Endothelial cell (in vitro differentiated cells): Measurements from ENCODE around the gene ATP6V1G1. TPM values are rescaled to one million over a fixed set of nuclear protein-coding genes. Genes with fewer than 3 reads are reported as not detected.

ENCODE experiments used
- DNase-seq: peaks from one replicate; pipeline ENCODE4 v3.0.0; 2021; ENCODE audit warnings: low spot score
- H3K27ac Mint-ChIP-seq: one replicate; pipeline ENCODE4 v1.8.0; 2021; ENCODE audit warnings: mixed read lengths, inconsistent platforms; ENCODE audit not compliant: unreplicated experiment
- H3K27me3 Mint-ChIP-seq: one replicate; pipeline ENCODE4 v1.8.0; 2021; ENCODE audit warnings: mild to moderate bottlenecking, moderate library complexity, mixed read lengths, inconsistent platforms; ENCODE audit not compliant: unreplicated experiment
- H3K36me3 Mint-ChIP-seq: one replicate; pipeline ENCODE4 v1.8.0; 2021; ENCODE audit warnings: mild to moderate bottlenecking, low read depth, mixed read lengths, inconsistent platforms; ENCODE audit not compliant: unreplicated experiment
- H3K4me1 Mint-ChIP-seq: one replicate; pipeline ENCODE4 v1.8.0; 2021; ENCODE audit warnings: mild to moderate bottlenecking, mixed read lengths, inconsistent platforms; ENCODE audit not compliant: unreplicated experiment
- H3K4me3 Mint-ChIP-seq: one replicate; pipeline ENCODE4 v1.8.0; 2021; ENCODE audit warnings: mild to moderate bottlenecking, mixed read lengths, inconsistent platforms; ENCODE audit not compliant: unreplicated experiment
- H3K9me3 Mint-ChIP-seq: one replicate; pipeline ENCODE4 v1.8.0; 2021; ENCODE audit warnings: mixed read lengths, inconsistent platforms; ENCODE audit not compliant: unreplicated experiment
- total RNA-seq: library from RNA; stranded (reverse); fragmentation: NEBNext Ultra II Directional; extraction: Animal tissue kit (Norgen Biotek cat#: 25700); gene quantifications from one replicate; pipeline ENCODE4 v1.2.1, GENCODE V29; 2021; ENCODE audit not compliant: unreplicated experiment
- TF ChIP-seq, protein P1 (sequence below): fragments of 200-600 bp; sonication (generic); IDR thresholded peaks from one replicate; pipeline ENCODE4 v1.5.0; 2021; ENCODE audit warnings: antibody characterized with exemption; ENCODE audit not compliant: unreplicated experiment

Gene ATP6V1G1
- total RNA-seq, 1 donor from 2014 or later, result 96.0 TPM

DNA sequence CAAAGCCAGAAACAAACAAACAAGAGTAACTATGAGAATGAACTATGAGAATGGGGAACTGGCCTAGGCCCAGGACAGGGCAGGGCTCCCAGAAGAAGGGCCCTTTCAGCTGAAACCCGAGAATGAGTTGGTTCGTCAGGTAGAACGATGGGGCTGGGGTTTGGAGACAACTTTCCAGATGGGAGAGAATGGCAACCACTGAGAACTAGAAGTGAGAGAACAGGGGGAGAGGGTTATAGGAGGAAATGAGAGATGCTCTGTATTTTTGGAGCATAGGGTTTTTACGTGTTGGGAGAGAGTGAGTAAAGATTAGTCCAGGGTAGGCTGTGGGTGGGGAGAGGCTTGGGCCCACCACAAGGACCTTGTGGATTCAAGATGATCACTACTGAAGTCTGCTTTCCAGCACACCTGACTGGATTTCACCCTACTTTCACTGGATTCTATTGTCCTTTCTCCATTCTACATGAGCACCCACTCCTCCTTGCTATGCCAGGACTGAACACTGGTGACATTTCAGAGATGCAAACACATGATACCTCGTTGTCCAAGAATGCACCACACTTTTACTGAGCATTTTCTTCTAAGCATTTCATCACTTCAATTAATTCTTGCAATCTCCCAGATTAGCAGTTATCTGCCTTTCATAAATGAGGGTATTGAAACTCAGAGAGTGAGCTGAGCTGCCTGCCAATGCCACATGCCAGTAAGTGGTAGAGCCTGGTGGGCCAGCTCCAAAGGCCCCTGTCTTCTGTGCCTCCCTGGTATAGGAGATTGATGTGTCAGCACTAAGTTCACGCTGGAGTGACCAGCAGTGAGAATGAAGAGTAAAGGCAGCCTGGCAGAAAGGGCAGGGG is 20.3 kb downstream of the ATP6V1G1 start:
- H3K4me1 Mint-ChIP-seq, result peaks cover 15% of the 10 kb centered on the region
- no peak for DNase-seq
- H3K27ac Mint-ChIP-seq, result no peak overlapping the region
- TF ChIP-seq, protein P1, sequence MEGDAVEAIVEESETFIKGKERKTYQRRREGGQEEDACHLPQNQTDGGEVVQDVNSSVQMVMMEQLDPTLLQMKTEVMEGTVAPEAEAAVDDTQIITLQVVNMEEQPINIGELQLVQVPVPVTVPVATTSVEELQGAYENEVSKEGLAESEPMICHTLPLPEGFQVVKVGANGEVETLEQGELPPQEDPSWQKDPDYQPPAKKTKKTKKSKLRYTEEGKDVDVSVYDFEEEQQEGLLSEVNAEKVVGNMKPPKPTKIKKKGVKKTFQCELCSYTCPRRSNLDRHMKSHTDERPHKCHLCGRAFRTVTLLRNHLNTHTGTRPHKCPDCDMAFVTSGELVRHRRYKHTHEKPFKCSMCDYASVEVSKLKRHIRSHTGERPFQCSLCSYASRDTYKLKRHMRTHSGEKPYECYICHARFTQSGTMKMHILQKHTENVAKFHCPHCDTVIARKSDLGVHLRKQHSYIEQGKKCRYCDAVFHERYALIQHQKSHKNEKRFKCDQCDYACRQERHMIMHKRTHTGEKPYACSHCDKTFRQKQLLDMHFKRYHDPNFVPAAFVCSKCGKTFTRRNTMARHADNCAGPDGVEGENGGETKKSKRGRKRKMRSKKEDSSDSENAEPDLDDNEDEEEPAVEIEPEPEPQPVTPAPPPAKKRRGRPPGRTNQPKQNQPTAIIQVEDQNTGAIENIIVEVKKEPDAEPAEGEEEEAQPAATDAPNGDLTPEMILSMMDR, result no peak
- no peaks in the 10 kb centered on the region for H3K36me3 Mint-ChIP-seq
- H3K27me3 Mint-ChIP-seq, result peaks cover 16% of the 10 kb centered on the region
- H3K9me3 Mint-ChIP-seq, result no peaks in the 10 kb centered on the region
- no peak overlapping the region for H3K4me3 Mint-ChIP-seq

DNA sequence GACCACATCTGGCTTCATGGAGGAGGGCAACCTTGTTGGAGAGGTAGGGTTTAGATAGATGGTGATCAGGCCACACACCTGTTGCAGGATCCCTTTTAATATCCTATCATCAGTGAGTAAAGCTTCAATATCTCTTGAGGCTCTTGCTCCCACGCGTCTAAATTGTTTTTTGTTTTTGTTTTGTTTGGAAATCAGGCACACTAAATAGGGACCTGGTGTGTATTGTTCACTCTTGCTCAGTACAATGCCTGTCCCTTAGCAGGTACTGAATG is 20.9 kb downstream of the ATP6V1G1 start:
- H3K4me1 Mint-ChIP-seq, result peaks cover 15% of the 10 kb centered on the region
- no peaks in the 10 kb centered on the region for H3K36me3 Mint-ChIP-seq
- TF ChIP-seq, protein P1, result no peak
- no peak for DNase-seq
- H3K27me3 Mint-ChIP-seq, result peaks cover 16% of the 10 kb centered on the region
- H3K27ac Mint-ChIP-seq, result no peak overlapping the region
- no peaks in the 10 kb centered on the region for H3K9me3 Mint-ChIP-seq
- H3K4me3 Mint-ChIP-seq, result no peak overlapping the region

DNA sequence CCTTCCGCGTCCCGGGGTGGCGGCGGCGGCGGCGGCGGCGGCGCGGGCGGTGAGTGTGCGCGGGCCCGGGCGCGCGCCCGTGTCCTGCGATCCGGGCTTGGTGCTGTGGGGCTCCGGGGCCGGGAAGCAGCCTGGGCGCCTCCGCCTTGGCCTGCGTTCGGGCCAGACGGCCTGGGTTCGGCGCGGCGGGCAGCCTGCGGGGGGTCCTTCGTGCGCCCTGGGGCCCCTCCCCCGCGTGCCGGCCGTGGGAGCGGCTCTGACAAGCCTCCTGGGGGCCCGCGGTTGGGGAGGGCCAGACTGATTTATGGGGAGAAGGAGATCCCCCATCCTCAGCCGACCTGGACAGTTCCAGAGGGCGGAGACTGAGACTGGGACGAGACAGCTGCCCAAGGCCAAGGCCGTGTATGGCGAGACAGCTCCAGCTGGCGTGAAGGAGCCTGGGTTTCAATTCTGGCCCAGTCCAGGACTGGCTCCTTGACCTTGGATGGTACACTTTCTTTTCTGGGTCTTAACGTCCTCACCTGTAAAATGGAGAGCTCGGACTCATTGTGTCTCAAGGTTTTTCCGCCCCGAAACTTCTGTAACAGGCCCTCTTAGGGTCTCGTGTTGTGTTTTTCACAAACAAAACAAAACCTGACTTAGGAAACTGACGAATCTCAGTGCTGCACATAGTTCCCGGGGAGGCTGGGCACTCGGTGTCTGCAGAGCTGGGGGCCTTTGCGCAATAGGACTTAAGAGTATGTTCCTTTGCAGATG is 24.1 kb downstream of the ATP6V1G1 start:
- H3K9me3 Mint-ChIP-seq, result no peaks in the 10 kb centered on the region
- peak overlapping the region; percentile 88 for H3K4me3 Mint-ChIP-seq
- peaks cover 13% of the 10 kb centered on the region for H3K27me3 Mint-ChIP-seq
- TF ChIP-seq, protein P1, result no peak
- H3K36me3 Mint-ChIP-seq, result no peaks in the 10 kb centered on the region
- peaks cover 11% of the 10 kb centered on the region for H3K4me1 Mint-ChIP-seq
- DNase-seq, result peak; percentile 26
- no peak overlapping the region for H3K27ac Mint-ChIP-seq

DNA sequence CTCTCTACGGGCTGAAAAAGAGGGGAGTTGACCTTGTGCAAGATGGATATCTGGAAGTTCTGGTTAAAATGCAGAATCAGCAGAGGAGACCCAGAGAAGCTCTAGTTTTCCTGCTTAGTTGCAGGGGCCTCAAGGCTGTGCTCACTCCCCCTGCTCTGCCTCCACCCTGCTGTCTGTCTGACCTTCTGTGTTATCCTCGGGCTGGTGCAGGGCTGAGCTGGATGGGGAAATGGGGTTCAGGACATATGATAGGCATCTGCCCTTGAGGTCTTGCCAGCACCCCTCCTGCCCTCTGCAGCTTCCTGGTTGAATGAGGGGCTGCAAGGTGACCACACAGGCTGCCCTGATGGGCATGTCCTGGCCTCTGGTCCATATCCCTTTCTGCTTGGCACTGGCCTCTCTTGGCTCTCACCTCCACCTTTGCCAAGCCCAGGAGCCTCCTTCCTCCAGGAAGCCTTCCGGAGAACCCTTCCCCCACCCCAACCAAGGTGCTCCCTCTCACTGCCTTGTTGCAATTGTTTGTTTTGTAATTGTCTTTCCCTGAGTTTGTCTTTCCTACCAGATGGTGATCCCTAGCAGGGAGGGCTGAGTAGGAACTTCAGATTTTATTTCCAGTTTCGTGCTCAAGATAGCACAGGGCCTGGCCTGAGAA is 24.8 kb downstream of the ATP6V1G1 start:
- H3K27me3 Mint-ChIP-seq, result peaks cover 13% of the 10 kb centered on the region
- DNase-seq, result no peak
- no peaks in the 10 kb centered on the region for H3K9me3 Mint-ChIP-seq
- H3K4me1 Mint-ChIP-seq, result peaks cover 11% of the 10 kb centered on the region
- no peaks in the 10 kb centered on the region for H3K36me3 Mint-ChIP-seq
- H3K4me3 Mint-ChIP-seq, result peak overlapping the region; percentile 88
- H3K27ac Mint-ChIP-seq, result no peak overlapping the region
- TF ChIP-seq, protein P1, result no peak

DNA sequence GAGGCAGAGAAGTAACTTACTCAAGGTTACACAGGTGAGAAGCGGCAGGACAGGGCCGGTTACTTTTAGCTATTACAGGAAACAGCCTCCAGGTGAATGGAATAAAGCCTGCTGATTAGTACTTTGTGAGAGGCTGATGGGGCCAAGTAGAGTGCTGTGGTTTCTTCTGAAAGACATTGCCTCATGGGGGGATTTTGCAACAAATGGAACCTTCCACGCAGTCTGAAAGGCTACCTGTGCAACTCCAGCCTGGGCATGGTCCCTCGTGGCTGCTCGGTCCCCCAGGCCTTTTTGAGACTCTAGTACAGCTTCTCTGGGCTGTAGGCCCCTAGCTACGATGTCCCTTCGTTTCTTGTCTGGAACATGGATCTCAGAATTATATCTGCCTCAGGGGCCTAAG is 25.5 kb downstream of the ATP6V1G1 start:
- H3K36me3 Mint-ChIP-seq, result no peaks in the 10 kb centered on the region
- H3K27me3 Mint-ChIP-seq, result peaks cover 9% of the 10 kb centered on the region
- H3K9me3 Mint-ChIP-seq, result no peaks in the 10 kb centered on the region
- DNase-seq, result no peak
- peaks cover 11% of the 10 kb centered on the region for H3K4me1 Mint-ChIP-seq
- no peak overlapping the region for H3K27ac Mint-ChIP-seq
- TF ChIP-seq, protein P1, result no peak
- H3K4me3 Mint-ChIP-seq, result no peak overlapping the region
